Superior temporal gyrus (tissue), 1 donor: ENCODE data around the gene ADORA2B.
"Not testable (repeated sequence)": the region's sequence is repeated elsewhere in the genome, so short reads cannot be mapped to it uniquely, and the experiment has no call there.

Experiments used
- DNase-seq: peaks from one replicate; pipeline ENCODE4 v3.0.0-alpha.2; 2016; ENCODE audit errors: extremely low spot score

ADORA2B gene

GRCh38 chr17:15922586-15922985 lies 22.3 kb upstream of the ADORA2B start:
- no peak for DNase-seq

- no peak for DNase-seq
These were observed 18.7 kb upstream of the ADORA2B start for GRCh38 chr17:15926039-15926740.

GRCh38 chr17:15928286-15928785 lies 16.6 kb upstream of the ADORA2B start:
- no peak for DNase-seq

- no peak for DNase-seq
These were observed 15.0 kb upstream of the ADORA2B start for GRCh38 chr17:15929941-15930340.

- DNase-seq = no peak
These were observed 14.5 kb upstream of the ADORA2B start for GRCh38 chr17:15930426-15930825.

DNA sequence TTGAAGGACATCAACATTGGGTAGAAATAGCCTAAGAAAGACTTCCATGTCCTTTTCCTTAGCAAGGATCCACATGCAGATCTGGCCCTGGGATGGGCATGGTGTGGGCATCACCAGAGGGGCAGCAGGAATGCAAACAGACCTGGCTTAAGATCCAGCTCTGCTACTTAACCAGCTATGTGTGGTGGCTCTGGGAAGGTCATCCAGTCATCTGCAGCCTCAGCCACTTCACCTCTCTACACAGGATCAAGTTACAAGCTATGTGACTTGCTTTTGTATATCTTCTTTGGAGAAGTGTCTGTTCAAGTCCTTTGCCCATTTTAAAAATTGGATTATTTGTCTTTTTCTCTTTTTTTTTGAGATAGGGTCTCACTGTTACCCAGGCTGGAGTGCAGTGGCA lies 13.5 kb upstream of the ADORA2B start:
- DNase-seq = no peak

GRCh38 chr17:15934866-15935265 lies 10.1 kb upstream of the ADORA2B start:
- DNase-seq = no peak

- DNase-seq = no peak
These were observed 9.0 kb upstream of the ADORA2B start for GRCh38 chr17:15935891-15936290.

GRCh38 chr17:15936481-15936880 lies 8.4 kb upstream of the ADORA2B start:
- DNase-seq = not testable (repeated sequence)

DNA sequence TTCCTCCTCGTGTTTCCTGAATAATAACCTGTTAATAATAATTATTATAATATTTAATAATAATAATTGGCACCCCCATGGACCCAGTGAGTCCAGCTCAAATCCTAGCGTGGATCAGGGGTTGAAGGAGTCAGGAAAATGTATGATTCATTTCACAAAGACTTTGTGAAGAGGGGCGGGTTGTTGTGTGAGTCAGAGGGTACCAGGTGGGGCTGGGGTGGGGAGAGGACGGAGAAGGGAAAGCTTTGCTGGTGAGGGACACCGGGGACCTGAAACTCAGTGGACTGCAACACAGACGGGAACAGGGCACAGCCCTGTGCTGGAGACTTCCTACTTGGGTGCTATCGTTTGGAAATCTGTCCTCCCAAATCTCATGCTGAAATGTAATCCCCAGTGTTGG lies 3.1 kb upstream of the ADORA2B start:
- DNase-seq = no peak

- no peak for DNase-seq
These were observed 2.6 kb upstream of the ADORA2B start for GRCh38 chr17:15942207-15942833.

GRCh38 chr17:15943971-15944758 lies 765 bp upstream of the ADORA2B start:
- no peak for DNase-seq

DNA sequence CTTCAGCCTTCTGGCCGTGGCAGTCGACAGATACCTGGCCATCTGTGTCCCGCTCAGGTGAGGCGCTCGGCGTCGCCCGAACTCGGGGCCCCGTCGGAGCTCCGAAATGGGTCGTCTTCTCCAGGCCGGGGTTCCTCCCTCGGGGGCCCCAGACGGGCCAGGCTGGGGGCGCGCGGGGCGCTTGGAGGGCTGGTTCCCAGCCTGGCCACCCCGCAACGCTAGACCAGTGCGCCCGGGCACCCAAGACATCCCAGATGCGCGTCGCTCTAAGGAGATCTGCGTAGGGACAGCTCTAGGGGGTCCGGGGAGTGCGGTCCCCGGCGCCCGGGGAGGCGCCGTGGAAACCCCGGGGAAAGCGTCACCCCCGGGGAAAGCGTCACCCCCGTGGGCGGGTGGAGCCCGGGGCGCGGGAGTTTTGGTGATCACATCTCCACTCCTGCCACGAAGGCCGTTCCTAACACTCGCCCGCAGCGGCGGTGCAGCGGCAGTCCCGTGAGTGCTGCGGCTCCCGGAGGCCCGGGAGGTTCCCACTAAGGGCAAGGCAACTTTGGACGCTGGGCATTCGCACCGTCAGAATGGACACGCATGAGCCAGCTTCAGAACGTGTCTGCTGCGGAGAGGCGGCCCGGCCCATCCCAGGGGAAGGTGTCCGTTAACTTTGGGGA lies 729 bp downstream of the ADORA2B start:
- no peak for DNase-seq

- no peak for DNase-seq
These were observed 1.7 kb downstream of the ADORA2B start for GRCh38 chr17:15946611-15947120.

- no peak for DNase-seq
These were observed 2.3 kb downstream of the ADORA2B start for GRCh38 chr17:15947271-15947670.

GRCh38 chr17:15947976-15948752 lies 3.2 kb downstream of the ADORA2B start:
- DNase-seq = no peak

- DNase-seq = no peak
These were observed 6.6 kb downstream of the ADORA2B start for GRCh38 chr17:15951368-15952047.

DNA sequence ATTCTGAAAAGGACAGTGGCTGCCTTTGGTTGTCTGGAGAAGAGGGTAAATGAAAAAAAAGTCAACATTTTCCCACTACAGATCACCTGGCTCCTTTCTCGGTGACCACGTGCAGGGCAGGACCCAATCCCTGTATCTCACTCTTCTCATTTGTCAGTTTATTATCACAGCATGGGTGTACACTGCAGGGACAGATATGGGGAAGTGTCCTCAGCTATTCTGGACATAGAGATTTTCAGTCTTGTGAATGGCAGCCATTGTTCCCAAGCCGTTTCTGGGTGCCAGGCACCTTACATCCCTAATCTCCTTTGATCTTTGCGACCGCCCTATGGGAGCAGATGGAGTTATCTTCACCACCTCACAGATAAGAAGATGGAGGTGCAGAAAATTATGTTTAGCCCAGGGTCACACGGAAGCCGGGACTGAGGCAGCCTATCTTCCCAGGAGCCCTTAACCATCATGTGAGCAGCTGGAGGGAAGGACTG lies 7.2 kb downstream of the ADORA2B start:
- DNase-seq = no peak

DNA sequence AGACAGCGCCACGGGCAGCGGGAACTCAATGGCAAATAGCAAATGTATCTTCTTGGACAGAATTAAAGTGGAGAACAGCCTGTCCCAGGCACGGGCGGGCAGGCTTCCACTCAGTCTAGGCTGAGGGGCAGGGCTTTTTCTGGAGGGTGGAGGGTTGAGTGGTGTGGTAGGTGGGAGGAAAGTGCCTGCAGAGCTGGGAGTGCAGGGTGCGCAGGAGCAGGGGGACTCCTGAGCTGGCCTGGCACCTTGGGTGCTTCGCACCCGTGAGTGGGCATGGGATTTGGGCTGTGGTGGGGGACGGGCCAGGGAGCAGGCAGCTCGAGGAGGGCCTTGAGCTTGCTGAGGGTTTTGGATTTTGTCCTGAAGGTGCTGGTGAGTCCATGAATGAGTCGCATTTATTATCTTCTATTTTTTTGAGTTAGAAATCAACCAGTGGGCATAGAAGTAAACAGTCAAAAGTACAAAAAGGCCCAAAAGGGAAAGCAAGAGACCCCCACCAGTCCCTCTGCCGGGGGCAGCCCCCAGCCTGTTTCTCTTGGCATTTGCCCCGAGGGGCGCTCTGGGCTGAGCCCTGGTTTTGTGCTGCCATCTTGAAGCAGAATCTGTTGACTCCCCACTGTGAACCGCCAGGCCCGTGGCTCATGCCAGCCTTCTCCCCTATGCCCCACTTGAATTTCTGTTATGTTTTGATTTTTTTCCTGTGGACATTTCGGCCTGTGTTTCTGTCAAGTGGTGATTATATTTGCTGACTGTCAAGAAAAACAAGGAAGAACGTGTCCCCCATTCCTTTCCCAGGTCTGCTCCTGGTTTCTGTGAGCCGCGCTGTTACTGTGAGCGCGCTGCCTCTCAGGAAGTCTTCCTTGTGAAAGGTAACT lies 8.2 kb downstream of the ADORA2B start:
- no peak for DNase-seq
